Uterus (tissue), 4 donors: ENCODE data around the gene ADAMTSL4. TPM values are rescaled to one million over a fixed set of nuclear protein-coding genes. Genes with fewer than 3 reads are reported as not detected.
A peak's percentile ranks its signal among the peaks of the same experiment; 100 is the strongest.

Experiments used
- DNase-seq, 2 donors: peaks; one replicate each; pipeline ENCODE4 v3.0.0-alpha.2; 2019 to 2020
- H3K27ac ChIP-seq, 2 donors: fragments of 200-600 bp; sonication (generic); 1 replicate in 1 of 2; 2 replicates in 1 of 2; pipeline ENCODE4 v1.5.1; 2016 to 2018
- H3K27me3 ChIP-seq, 2 donors: fragments of 200-600 bp; sonication (generic); one replicate each; pipeline ENCODE4 v1.5.1; 2018 to 2019; ENCODE audit warnings: control low read depth in 1 of 2
- H3K36me3 ChIP-seq, 2 donors: fragments of 200-600 bp; sonication (generic); one replicate each; pipeline ENCODE4 v1.5.1; 2019; ENCODE audit warnings: control low read depth in 1 of 2
- H3K4me1 ChIP-seq, 2 donors: fragments of 200-600 bp; sonication (generic); one replicate each; pipeline ENCODE4 v1.5.1; 2018 to 2019; ENCODE audit warnings: control low read depth in 1 of 2
- H3K4me3 ChIP-seq, 2 donors: fragments of 200-600 bp; sonication (generic); 1 replicate in 1 of 2; 2 replicates in 1 of 2; pipeline ENCODE4 v1.5.1; 2018 to 2019; ENCODE audit warnings: mild to moderate bottlenecking in 1 of 2
- H3K9me3 ChIP-seq, 2 donors: fragments of 200-600 bp; sonication (generic); one replicate each; pipeline ENCODE4 v1.5.1; 2019; ENCODE audit warnings: control low read depth in 1 of 2
- CTCF ChIP-seq, 4 experiments: fragments of 200-600 bp in 2 of 4; fragments of 450-650 bp in 2 of 4; sonication (generic) in 2 of 4; IDR thresholded peaks; one replicate each; pipeline ENCODE4 v1.5.1; 2016 to 2019; ENCODE audit warnings: antibody characterized with exemption in 4 of 4, mild to moderate bottlenecking in 2 of 4, moderate library complexity in 1 of 4
- POLR2A ChIP-seq, 2 donors: fragments of 450-650 bp; IDR thresholded peaks; one replicate each; pipeline ENCODE4 v1.6.1; 2016; ENCODE audit warnings: antibody characterized with exemption in 2 of 2, mild to moderate bottlenecking in 1 of 2, moderate library complexity in 1 of 2
- intact Hi-C: fragments of 100-400 bp; cut with DNase I; formaldehyde crosslinking; loops from one replicate; pipeline ENCODE4 v1.15.1; 2023; ENCODE audit warnings: low total_unique reads
- total RNA-seq, 4 donors: library from RNA; depleted of rRNA in 3 of 4; stranded (reverse); fragments of >200 nt in 3 of 4; gene quantifications; one replicate each; pipeline versions ENCODE4 v1.1.0 to v1.2.4, GENCODE V29; 2014 to 2023
- donor health status: DM: yes; HTN: yes; CAD: no.

The ADAMTSL4 gene
- total RNA-seq, 4 donors from 2014 or later, result 15.9 to 133 (median 35.4) TPM

GRCh38 chr1:150576367-150576711 is 27.1 kb downstream of the ADAMTSL4 start:
- peak overlapping the region; percentile 99 for H3K27ac ChIP-seq

GRCh38 chr1:150576794-150577556 is 27.8 kb downstream of the ADAMTSL4 start:
- Histone ChIP-seq H3K4me3 (peak overlapping the region; percentile 61 to 99), H3K9me3 (no peaks in the 10 kb centered on the region), H3K27ac (peak overlapping the region; percentile 99), H3K27me3 (no peaks in the 10 kb centered on the region), H3K36me3 (no peaks in the 10 kb centered on the region), H3K4me1 (peaks cover 7 to 14% of the 10 kb centered on the region in 2 donors)
- no peak for DNase-seq
- TF ChIP-seq POLR2A (IDR thresholded peaks at IDR 0.05) (no peak), CTCF (IDR thresholded peaks at IDR 0.05) (no peak)
- intact Hi-C loops, result no loop called here

More at GRCh38 chr1:150576367-150576711, 27.1 kb downstream of the ADAMTSL4 start:
- Histone ChIP-seq H3K9me3 (no peaks in the 10 kb centered on the region), H3K27me3 (no peaks in the 10 kb centered on the region), H3K4me3 (peak overlapping the region; percentile 61 to 99), H3K36me3 (no peaks in the 10 kb centered on the region), H3K4me1 (peaks cover 8 to 14% of the 10 kb centered on the region in 2 donors)
- TF ChIP-seq POLR2A (IDR thresholded peaks at IDR 0.05) (no peak), CTCF (IDR thresholded peaks at IDR 0.05) (no peak)
- intact Hi-C loops, result no loop called here
- no peak for DNase-seq

- H3K36me3 ChIP-seq, result no peaks in the 10 kb centered on the region
- H3K9me3 ChIP-seq, result no peaks in the 10 kb centered on the region
- intact Hi-C loops, result no loop called here
- no peak for DNase-seq
- peak overlapping the region; percentile 99 for H3K27ac ChIP-seq
- peak overlapping the region; percentile 61 to 99 for H3K4me3 ChIP-seq
- peaks cover 7 to 14% of the 10 kb centered on the region in 2 donors for H3K4me1 ChIP-seq
- no peaks in the 10 kb centered on the region for H3K27me3 ChIP-seq
- TF ChIP-seq POLR2A (IDR thresholded peaks at IDR 0.05) (peak in 1 of 2 donors; percentile 56), CTCF (IDR thresholded peaks at IDR 0.05) (no peak)
Measured at GRCh38 chr1:150577557-150578271, 28.5 kb downstream of the ADAMTSL4 start.

- peak; percentile 66 to 82 for DNase-seq
- TF ChIP-seq POLR2A (IDR thresholded peaks at IDR 0.05), result peak; percentile 39 to 73
- TF ChIP-seq CTCF (IDR thresholded peaks at IDR 0.05), result no peak
- H3K9me3 ChIP-seq, result no peaks in the 10 kb centered on the region
- peaks cover 7% of the 10 kb centered on the region in 2 donors for H3K4me1 ChIP-seq
- H3K36me3 ChIP-seq, result no peaks in the 10 kb centered on the region
- intact Hi-C loops, result no loop called here
- H3K4me3 ChIP-seq, result peak overlapping the region; percentile 61 to 99
- peak overlapping the region; percentile 99 for H3K27ac ChIP-seq
- no peaks in the 10 kb centered on the region for H3K27me3 ChIP-seq
Measured at GRCh38 chr1:150578272-150579109, 29.3 kb downstream of the ADAMTSL4 start.
